HUES64 (cell line): ENCODE measurements around the gene NECTIN1.
A peak's percentile ranks its signal among the peaks of the same experiment; 100 is the strongest.

Experiments
- H3K27ac ChIP-seq: 2 replicates; pipeline ENCODE4 v1.7.0; 2013; ENCODE audit warnings: low read depth, low read length, inconsistent platforms
- H3K27me3 ChIP-seq: 2 replicates; pipeline ENCODE4 v1.6.1; 2013; ENCODE audit warnings: mild to moderate bottlenecking, low read length; ENCODE audit not compliant: insufficient read depth
- H3K36me3 ChIP-seq: 2 replicates; pipeline ENCODE4 v1.6.1; 2013; ENCODE audit warnings: mild to moderate bottlenecking, low read length; ENCODE audit not compliant: insufficient read depth
- H3K4me1 ChIP-seq: 2 replicates; pipeline ENCODE4 v1.6.1; 2013; ENCODE audit warnings: mild to moderate bottlenecking, low read length, moderate library complexity; ENCODE audit not compliant: insufficient read depth
- H3K4me3 ChIP-seq: 2 replicates; pipeline ENCODE4 v1.5.1; 2013; ENCODE audit warnings: mild to moderate bottlenecking, low read length, moderate library complexity
- H3K9ac ChIP-seq: 2 replicates; pipeline ENCODE4 v1.6.1; 2013; ENCODE audit warnings: mild to moderate bottlenecking, low read depth, low read length
- H3K9me3 ChIP-seq: 2 replicates; pipeline ENCODE4 v1.6.1; 2013; ENCODE audit warnings: low read depth, low read length; ENCODE audit not compliant: insufficient read depth
- WGBS: fragments of 150-250, 120-280 bp; methylation state at CpG from one replicate; pipeline ENCODE4 v1.1.7; 2013; ENCODE audit warnings: missing lambda C conversion rate; 5-methylcytosine and 5-hydroxymethylcytosine counted together

Gene NECTIN1

GRCh38 chr11:119664701-119665420, 64.1 kb downstream of the NECTIN1 start:
- H3K9ac ChIP-seq: no peak overlapping the region
- no peak overlapping the region for H3K4me3 ChIP-seq
- 89% methylated on average over 44 of the region's 44 CpGs for WGBS
- peaks cover 12% of the 10 kb centered on the region for H3K36me3 ChIP-seq
- no peak overlapping the region for H3K27ac ChIP-seq
- H3K9me3 ChIP-seq: no peaks in the 10 kb centered on the region
- H3K27me3 ChIP-seq: no peaks in the 10 kb centered on the region
- H3K4me1 ChIP-seq: peaks cover 11% of the 10 kb centered on the region

- H3K27me3 ChIP-seq: no peaks in the 10 kb centered on the region
- no peak overlapping the region for H3K27ac ChIP-seq
- H3K4me3 ChIP-seq: no peak overlapping the region
- 83% methylated on average over 7 of the region's 9 CpGs for WGBS
- peaks cover 12% of the 10 kb centered on the region for H3K36me3 ChIP-seq
- H3K4me1 ChIP-seq: peaks cover 11% of the 10 kb centered on the region
- H3K9me3 ChIP-seq: no peaks in the 10 kb centered on the region
- no peak overlapping the region for H3K9ac ChIP-seq
Observed at GRCh38 chr11:119664063-119664572, 64.9 kb downstream of the NECTIN1 start.

GRCh38 chr11:119663279-119663678, 65.7 kb downstream of the NECTIN1 start:
- no peaks in the 10 kb centered on the region for H3K27me3 ChIP-seq
- peaks cover 11% of the 10 kb centered on the region for H3K4me1 ChIP-seq
- no peak overlapping the region for H3K9ac ChIP-seq
- no peaks in the 10 kb centered on the region for H3K9me3 ChIP-seq
- no peak overlapping the region for H3K4me3 ChIP-seq
- H3K36me3 ChIP-seq: peaks cover 7% of the 10 kb centered on the region
- H3K27ac ChIP-seq: no peak overlapping the region
- WGBS: 57% methylated on average over 4 of the region's 4 CpGs

GRCh38 chr11:119661226-119661625, 67.8 kb downstream of the NECTIN1 start:
- Histone ChIP-seq H3K4me3 (no peak overlapping the region), H3K36me3 (peaks cover 7% of the 10 kb centered on the region), H3K4me1 (peaks cover 11% of the 10 kb centered on the region), H3K9me3 (no peaks in the 10 kb centered on the region), H3K27me3 (no peaks in the 10 kb centered on the region), H3K9ac (no peak overlapping the region), H3K27ac (no peak overlapping the region)
- WGBS: 76% methylated on average over 4 of the region's 4 CpGs

GRCh38 chr11:119659971-119660723, 68.9 kb downstream of the NECTIN1 start:
- WGBS: 83% methylated on average over 13 of the region's 17 CpGs
- H3K9me3 ChIP-seq: no peaks in the 10 kb centered on the region

GRCh38 chr11:119652907-119653659, 75.9 kb downstream of the NECTIN1 start:
- Histone ChIP-seq H3K4me3 (no peak overlapping the region), H3K27ac (no peak overlapping the region), H3K36me3 (no peaks in the 10 kb centered on the region), H3K9ac (no peak overlapping the region), H3K4me1 (peaks cover 16% of the 10 kb centered on the region), H3K27me3 (no peaks in the 10 kb centered on the region), H3K9me3 (no peaks in the 10 kb centered on the region)
- whole genome bisulfite sequencing: 96% methylated on average over 22 of the region's 22 CpGs

More at GRCh38 chr11:119659971-119660723, 68.9 kb downstream of the NECTIN1 start:
- Histone ChIP-seq H3K4me3 (no peak overlapping the region), H3K27ac (no peak overlapping the region), H3K9ac (no peak overlapping the region), H3K36me3 (no peaks in the 10 kb centered on the region), H3K27me3 (no peaks in the 10 kb centered on the region), H3K4me1 (peaks cover 11% of the 10 kb centered on the region)

- H3K4me1 ChIP-seq: peaks cover 16% of the 10 kb centered on the region
- H3K4me3 ChIP-seq: no peak overlapping the region
- no peaks in the 10 kb centered on the region for H3K27me3 ChIP-seq
- H3K36me3 ChIP-seq: no peaks in the 10 kb centered on the region
- H3K27ac ChIP-seq: no peak overlapping the region
- whole genome bisulfite sequencing: 73% methylated on average over 12 of the region's 12 CpGs
- H3K9ac ChIP-seq: 0 out of 2 replicates have a peak overlapping the region, but pooled peaks have one; percentile 4
- H3K9me3 ChIP-seq: no peaks in the 10 kb centered on the region
Observed at GRCh38 chr11:119651802-119652584, 77.0 kb downstream of the NECTIN1 start.

- Histone ChIP-seq H3K36me3 (no peaks in the 10 kb centered on the region), H3K9me3 (no peaks in the 10 kb centered on the region), H3K4me1 (peaks cover 16% of the 10 kb centered on the region), H3K4me3 (no peak overlapping the region), H3K9ac (no peak overlapping the region), H3K27me3 (no peaks in the 10 kb centered on the region), H3K27ac (no peak overlapping the region)
- WGBS: 66% methylated on average over 6 of the region's 6 CpGs
Observed at GRCh38 chr11:119650251-119650650, 78.7 kb downstream of the NECTIN1 start.

GRCh38 chr11:119647254-119647653, 81.7 kb downstream of the NECTIN1 start:
- 47% methylated on average over 3 of the region's 3 CpGs for WGBS
- Histone ChIP-seq H3K9ac (no peak overlapping the region), H3K27ac (no peak overlapping the region), H3K36me3 (no peaks in the 10 kb centered on the region), H3K27me3 (no peaks in the 10 kb centered on the region), H3K9me3 (no peaks in the 10 kb centered on the region), H3K4me1 (peaks cover 14% of the 10 kb centered on the region), H3K4me3 (no peak overlapping the region)

GRCh38 chr11:119645018-119645417, 84.0 kb downstream of the NECTIN1 start:
- Histone ChIP-seq H3K27ac (no peak overlapping the region), H3K9ac (no peak overlapping the region), H3K36me3 (no peaks in the 10 kb centered on the region), H3K4me1 (peaks cover 3% of the 10 kb centered on the region; the same call in 1 of the 2 replicates), H3K27me3 (peaks cover 3% of the 10 kb centered on the region; the same call in 1 of the 2 replicates), H3K4me3 (no peak overlapping the region), H3K9me3 (no peaks in the 10 kb centered on the region)
- 89% methylated on average over 5 of the region's 5 CpGs for WGBS
